Hematopoietic multipotent progenitor cell treated with erythropoietin and hydrocortisone succinate and interleukin-3 and kit ligand, for 15 days (in vitro differentiated cells): ENCODE data around the gene DACT1.

Source experiments
- DNase-seq: peaks from one replicate; pipeline ENCODE4 v3.0.0-alpha.2; 2015; ENCODE audit warnings: low spot score

The DACT1 gene

GRCh38 chr14:58637040-58637390 lies 747 bp upstream of the DACT1 start:
- DNase-seq, result no peak

GRCh38 chr14:58638231-58639197 lies 752 bp downstream of the DACT1 start:
- no peak for DNase-seq

GRCh38 chr14:58639198-58639565 lies 1.4 kb downstream of the DACT1 start:
- DNase-seq, result no peak

- DNase-seq, result no peak
Observed at GRCh38 chr14:58639842-58640484, 2.2 kb downstream of the DACT1 start.

GRCh38 chr14:58640959-58641358 lies 3.2 kb downstream of the DACT1 start:
- DNase-seq, result no peak

- no peak for DNase-seq
Observed at GRCh38 chr14:58641509-58641908, 3.7 kb downstream of the DACT1 start.

GRCh38 chr14:58643366-58643765 lies 5.6 kb downstream of the DACT1 start:
- no peak for DNase-seq

- no peak for DNase-seq
Observed at GRCh38 chr14:58645641-58646040, 7.9 kb downstream of the DACT1 start.

- no peak for DNase-seq
Observed at GRCh38 chr14:58646479-58646878, 8.7 kb downstream of the DACT1 start.

- DNase-seq, result no peak
Observed at GRCh38 chr14:58647777-58648176, 10.0 kb downstream of the DACT1 start.

GRCh38 chr14:58650857-58651256 lies 13.1 kb downstream of the DACT1 start:
- no peak for DNase-seq

- DNase-seq, result no peak
Observed at GRCh38 chr14:58656671-58657411, 19.1 kb downstream of the DACT1 start.

- no peak for DNase-seq
Observed at GRCh38 chr14:58659061-58659460, 21.3 kb downstream of the DACT1 start.

GRCh38 chr14:58659846-58660245 lies 22.1 kb downstream of the DACT1 start:
- no peak for DNase-seq

- no peak for DNase-seq
Observed at GRCh38 chr14:58660407-58660806, 22.6 kb downstream of the DACT1 start.

GRCh38 chr14:58662018-58662417 lies 24.3 kb downstream of the DACT1 start:
- no peak for DNase-seq

- no peak for DNase-seq
Observed at GRCh38 chr14:58662759-58663158, 25.0 kb downstream of the DACT1 start.

- no peak for DNase-seq
Observed at GRCh38 chr14:58663494-58664111, 25.8 kb downstream of the DACT1 start.

- DNase-seq, result no peak
Observed at GRCh38 chr14:58665773-58666500, 28.2 kb downstream of the DACT1 start.

- no peak for DNase-seq
Observed at GRCh38 chr14:58666737-58667136, 29.0 kb downstream of the DACT1 start.

GRCh38 chr14:58667900-58668299 lies 30.1 kb downstream of the DACT1 start:
- DNase-seq, result no peak
